Hepatic stellate cell (primary cell): ENCODE data around the gene ZNF827.

ENCODE experiments used
- DNase-seq: peaks from one replicate; pipeline ENCODE4 v3.0.0; 2011; ENCODE audit warnings: low spot score

Gene ZNF827

DNA sequence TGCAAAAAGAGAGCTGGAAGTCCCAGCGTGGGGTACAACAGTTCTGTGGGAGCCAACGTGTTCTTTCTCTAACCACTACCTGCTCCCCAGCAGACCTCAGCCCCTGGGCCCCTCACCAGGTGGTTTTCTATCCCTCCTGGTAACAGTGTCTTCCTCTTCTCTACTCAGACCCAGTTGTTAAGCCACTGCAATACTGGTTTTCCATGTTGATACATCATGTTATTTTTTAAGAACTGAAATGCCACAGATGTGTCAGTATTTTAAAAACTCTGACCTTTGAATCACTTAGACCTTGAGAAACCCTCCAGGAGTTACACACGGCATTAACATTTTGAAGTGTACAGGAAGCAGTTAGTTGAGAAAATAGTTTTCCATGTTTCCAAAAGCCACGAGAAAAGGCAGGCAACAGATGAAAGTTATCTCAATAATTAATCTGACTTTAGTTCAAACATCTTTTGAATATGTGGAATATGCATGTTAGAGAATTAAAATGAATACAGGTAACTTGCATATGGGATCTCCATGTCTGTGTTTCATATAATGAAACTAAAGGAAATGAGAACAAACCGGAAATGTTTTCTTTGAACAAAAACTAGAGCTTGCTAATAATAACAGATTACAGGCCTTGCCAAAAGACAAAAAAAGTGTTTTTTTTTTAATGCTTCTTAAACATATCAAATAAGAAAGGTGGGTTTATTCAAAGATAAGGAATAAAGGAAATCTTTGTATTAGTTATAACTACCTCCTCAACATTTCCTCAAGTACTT is 108.8 kb downstream of the ZNF827 start:
- DNase-seq, result no peak

GRCh38 chr4:145828802-145829485 is 109.7 kb downstream of the ZNF827 start:
- DNase-seq, result no peak

DNA sequence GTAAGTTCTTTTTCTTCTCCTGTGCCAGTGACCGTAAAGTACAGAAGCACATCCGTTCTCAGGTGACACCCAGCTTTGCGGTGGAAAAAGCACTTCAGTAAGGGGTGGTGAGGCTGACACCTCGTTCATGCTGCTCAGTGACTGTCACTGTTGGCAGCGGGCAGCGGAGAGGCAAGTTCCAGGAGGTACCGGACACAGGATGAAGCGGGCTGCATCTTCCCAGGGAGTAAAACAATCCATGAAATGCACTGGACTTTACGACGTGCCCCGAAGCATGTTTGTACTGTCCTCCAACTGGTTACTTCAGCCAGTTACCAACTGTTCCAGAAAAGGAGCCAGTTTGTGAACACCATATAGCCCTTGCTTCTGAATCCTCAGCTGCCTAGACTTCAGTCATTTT is 110.7 kb downstream of the ZNF827 start:
- no peak for DNase-seq

- DNase-seq, result no peak
Measured at GRCh38 chr4:145825255-145825654, 113.4 kb downstream of the ZNF827 start.

- DNase-seq, result no peak
Measured at GRCh38 chr4:145824463-145824862, 114.2 kb downstream of the ZNF827 start.

- DNase-seq, result no peak
Measured at GRCh38 chr4:145823743-145824142, 114.9 kb downstream of the ZNF827 start.

DNA sequence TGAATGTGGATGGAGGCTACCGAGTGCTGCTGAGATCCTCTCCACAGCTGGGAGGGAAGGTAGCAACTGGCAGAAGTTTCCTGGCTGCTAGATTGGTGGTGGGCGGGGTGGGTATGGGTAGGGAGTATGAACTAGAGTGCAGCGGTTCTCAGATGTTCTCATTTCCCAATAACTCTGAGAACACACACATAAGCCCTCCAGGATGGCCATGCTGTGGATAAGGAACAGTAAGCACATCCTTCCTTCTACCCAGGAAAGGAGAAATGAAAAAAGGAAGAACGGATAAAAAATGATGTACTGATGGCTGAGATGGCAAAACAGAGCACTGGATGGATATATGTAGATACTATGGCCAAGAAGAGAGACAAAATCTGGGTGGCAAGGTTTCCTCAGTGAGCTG is 116.0 kb downstream of the ZNF827 start:
- DNase-seq, result no peak

- no peak for DNase-seq
Measured at GRCh38 chr4:145822181-145822580, 116.4 kb downstream of the ZNF827 start.

GRCh38 chr4:145821766-145822165 is 116.9 kb downstream of the ZNF827 start:
- no peak for DNase-seq

- DNase-seq, result no peak
Measured at GRCh38 chr4:145820407-145820806, 118.2 kb downstream of the ZNF827 start.

DNA sequence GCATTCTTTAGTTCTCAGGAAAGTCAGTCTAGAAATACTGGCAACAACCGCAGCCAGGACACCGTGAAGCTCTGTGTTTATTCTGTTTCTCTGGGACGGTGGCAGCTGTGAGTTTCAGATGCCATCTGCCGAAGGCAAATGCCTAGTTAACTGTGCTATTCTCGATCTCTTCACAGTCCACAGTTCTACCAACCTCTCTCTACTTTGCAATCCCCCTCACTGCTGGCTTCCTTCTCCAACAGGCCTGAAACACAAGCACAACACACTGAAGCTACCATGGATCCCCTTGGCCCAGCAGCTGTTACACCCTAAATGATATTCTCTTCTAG is 118.8 kb downstream of the ZNF827 start:
- no peak for DNase-seq

- DNase-seq, result no peak
Measured at GRCh38 chr4:145819101-145819852, 119.3 kb downstream of the ZNF827 start.

DNA sequence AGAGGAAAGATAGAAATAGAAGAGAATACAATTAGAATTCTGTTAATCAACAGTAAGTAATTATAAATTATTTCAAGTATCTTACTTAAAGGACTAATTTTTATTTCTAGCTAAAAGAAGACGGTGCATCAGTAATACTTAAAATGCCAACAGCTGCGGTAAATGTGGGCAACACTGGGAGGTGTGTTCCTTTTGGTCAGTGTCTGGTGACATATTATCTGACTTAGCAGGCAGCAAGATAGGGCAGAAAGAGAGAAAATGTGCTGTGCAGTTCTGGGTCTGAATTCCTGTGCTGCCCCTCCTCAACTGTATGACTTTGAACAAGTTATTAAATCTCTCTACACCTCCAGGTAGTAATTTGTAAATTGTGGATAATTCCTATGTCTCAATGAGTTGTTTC is 120.6 kb downstream of the ZNF827 start:
- no peak for DNase-seq

- DNase-seq, result no peak
Measured at GRCh38 chr4:145816091-145816490, 122.5 kb downstream of the ZNF827 start.

DNA sequence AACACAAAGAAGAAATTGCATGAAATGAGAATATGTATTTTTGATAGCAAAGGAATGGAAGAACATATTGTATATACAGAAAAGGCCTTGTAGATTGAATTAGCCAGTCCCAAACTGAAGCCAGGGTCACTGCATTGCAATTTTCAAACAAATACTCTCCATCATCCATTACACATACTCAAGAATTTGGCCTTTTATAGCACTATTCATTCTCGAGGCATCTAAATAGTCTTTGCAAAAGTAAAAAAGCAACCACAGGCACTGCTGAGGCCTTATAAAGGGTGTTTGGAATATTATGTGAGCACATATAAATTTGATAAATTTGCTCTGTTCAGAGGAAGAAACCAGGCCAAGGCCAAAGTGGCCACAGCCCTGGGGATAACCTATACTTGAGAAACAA is 123.0 kb downstream of the ZNF827 start:
- DNase-seq, result peak; percentile 7

- DNase-seq, result no peak
Measured at GRCh38 chr4:145815027-145815612, 123.5 kb downstream of the ZNF827 start.

DNA sequence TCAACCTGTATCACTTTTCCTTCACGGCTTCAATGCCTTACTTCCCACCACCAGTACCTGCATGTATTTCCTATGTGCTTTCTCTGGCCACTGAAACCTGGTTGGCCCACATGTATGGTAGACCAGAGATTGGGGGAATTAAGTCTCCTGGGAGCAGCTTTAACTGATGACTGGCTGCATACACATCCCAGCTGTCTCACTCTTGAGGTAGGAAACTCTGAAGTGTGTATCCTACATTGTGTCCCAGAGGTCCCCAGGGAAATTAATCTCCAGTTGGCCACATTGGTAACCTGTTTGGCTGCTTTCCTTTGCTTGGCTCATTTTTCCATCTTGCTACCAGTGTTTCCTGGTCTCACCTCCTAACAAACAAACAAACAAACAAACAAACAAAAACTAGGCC is 124.4 kb downstream of the ZNF827 start:
- DNase-seq, result no peak

DNA sequence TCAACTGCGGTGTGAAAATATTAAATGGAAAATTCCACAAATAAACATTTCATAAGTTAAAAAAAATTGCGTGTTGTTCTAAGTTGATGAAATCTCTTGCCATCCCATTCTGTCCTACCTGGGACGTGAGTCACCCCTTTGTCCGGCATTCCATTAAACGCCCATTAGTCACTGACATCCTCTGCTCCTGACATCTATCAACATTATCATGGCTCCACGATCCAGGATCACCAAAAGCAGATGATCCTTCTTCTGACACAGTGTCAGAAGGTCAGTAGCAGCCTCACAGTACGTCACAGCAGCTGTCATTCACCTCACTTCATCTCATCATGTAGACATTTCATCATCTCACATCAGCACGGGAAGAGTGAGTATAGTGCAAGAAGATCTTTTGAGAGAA is 125.7 kb downstream of the ZNF827 start:
- DNase-seq, result no peak

DNA sequence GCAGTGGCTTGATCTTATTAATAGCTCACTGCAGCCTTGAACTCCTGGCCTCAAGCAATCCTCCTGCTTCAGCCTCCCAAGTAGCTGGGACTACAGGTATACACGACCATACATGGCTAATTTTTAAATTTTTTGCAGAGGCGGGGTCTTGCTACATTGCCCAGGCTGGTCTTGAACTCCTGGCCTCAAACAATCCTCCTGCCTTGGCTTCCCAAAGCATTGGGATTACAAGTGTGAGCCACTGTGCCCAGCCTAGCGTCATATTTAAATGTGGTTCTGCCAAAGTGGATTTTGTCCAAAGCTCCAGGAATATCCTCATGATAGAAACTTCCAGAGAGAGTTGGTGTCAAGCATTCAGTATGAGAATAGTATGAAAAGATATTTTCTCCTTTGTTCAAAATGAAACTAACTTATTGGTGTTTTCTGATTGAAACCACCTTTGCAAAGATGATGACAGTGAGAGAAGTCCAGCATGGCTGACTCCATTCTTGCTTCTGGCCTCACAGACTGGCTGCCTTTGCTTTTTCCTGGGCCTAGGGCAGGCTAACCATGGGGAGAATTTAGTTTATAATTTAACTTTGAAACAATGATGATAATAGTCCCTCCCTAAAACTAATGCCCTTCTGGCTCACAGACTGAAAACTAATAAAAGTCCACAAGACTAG is 129.6 kb downstream of the ZNF827 start:
- no peak for DNase-seq

DNA sequence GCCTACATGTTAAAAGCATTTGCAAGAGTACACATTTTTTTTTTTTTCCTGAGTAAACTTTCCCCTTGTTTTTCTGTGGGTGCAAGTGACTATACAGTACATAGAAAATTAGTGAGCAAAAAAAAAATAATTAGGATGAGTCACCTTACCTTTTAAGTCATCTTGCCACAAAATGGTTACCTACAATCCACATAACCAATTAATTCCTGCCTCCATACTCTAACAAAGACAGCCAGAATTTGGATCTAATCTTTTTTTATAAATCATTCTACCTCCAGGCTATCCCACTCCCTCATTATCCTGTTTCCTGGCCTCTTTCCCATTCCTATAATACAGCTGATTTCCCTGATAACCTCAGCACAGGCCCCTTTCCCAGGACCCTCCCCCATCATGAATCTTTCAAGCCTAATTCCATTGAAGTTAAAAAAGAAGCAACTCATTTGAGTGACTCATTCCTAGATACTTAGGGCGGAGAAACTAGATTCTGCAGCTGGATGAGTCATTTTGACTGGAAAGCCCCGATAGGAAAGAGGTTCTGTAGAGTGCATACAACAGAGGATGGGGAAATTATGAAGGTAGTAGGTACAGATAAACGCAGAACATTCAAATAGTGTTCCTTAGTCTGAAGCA is 130.5 kb downstream of the ZNF827 start:
- DNase-seq, result peak; percentile 68

- DNase-seq, result no peak
Measured at GRCh38 chr4:145805490-145805889, 133.1 kb downstream of the ZNF827 start.

GRCh38 chr4:145804116-145804515 is 134.5 kb downstream of the ZNF827 start:
- peak; percentile 48 for DNase-seq
